Effector memory CD4-positive, alpha-beta T cell (primary cell): ENCODE measurements around the gene PSMD2.
A peak's percentile ranks its signal among the peaks of the same experiment; 100 is the strongest.
"Not testable (repeated sequence)": the region's sequence is repeated elsewhere in the genome, so short reads cannot be mapped to it uniquely, and the experiment has no call there.

Source experiments
- DNase-seq, 3 donors: peaks; one replicate each; pipeline ENCODE4 v3.0.0-alpha.2; 2020
- H3K27ac ChIP-seq: 2 replicates; pipeline ENCODE4 v1.7.0; 2013; ENCODE audit warnings: mild to moderate bottlenecking, low read length, moderate library complexity; ENCODE audit not compliant: insufficient read depth, poor library complexity, severe bottlenecking
- H3K27me3 ChIP-seq: replicated peaks from 2 replicates; pipeline ENCODE4 v1.7.0; 2013; ENCODE audit warnings: mild to moderate bottlenecking, low read length; ENCODE audit not compliant: insufficient read depth, control insufficient read depth, poor library complexity, severe bottlenecking
- H3K36me3 ChIP-seq: 2 replicates; pipeline ENCODE4 v1.7.0; 2013; ENCODE audit warnings: mild to moderate bottlenecking, low read length, moderate library complexity; ENCODE audit not compliant: control insufficient read depth, insufficient read depth
- H3K4me1 ChIP-seq: 2 replicates; pipeline ENCODE4 v1.7.0; 2013; ENCODE audit warnings: low read length, mild to moderate bottlenecking; ENCODE audit not compliant: control insufficient read depth, insufficient read depth, poor library complexity, severe bottlenecking
- H3K4me3 ChIP-seq: 2 replicates; pipeline ENCODE4 v1.7.0; 2013; ENCODE audit warnings: low read length, low read depth, mild to moderate bottlenecking; ENCODE audit not compliant: insufficient read depth, poor library complexity, severe bottlenecking
- H3K9me3 ChIP-seq: 2 replicates; pipeline ENCODE4 v1.7.0; 2013; ENCODE audit warnings: mild to moderate bottlenecking, low read length, moderate library complexity; ENCODE audit not compliant: control insufficient read depth

The PSMD2 gene

DNA sequence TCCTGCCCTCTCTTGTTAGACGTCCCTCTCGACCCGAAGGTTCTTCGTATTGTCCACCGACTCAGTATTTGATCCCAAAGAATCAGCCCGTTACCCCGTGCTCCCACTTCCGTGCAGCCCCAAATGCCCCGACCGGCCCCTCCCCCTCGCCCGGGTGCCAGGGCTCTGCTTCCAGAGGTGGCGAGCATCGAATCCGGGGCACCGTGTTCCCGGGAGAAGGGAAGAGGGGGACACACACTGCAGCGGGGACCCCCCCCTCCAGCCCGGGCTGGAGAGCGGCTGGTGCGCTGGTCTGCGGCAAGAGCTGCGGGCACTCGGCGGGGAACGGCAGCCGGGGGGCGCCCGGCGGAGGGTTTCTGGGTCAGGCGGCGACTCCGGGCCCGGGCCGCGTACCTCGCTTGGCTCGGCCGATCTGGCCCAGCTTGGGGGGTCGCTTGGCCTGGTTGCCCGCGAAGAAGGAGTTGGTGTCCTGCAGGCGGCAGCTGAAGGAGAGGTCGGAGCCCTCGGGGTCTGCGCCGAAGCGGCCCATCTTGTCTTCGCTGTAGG is 38.2 kb upstream of the PSMD2 start:
- Histone ChIP-seq H3K36me3 (no peaks in the 10 kb centered on the region), H3K4me1 (peaks cover 24% of the 10 kb centered on the region), H3K27ac (peak overlapping the region; percentile 7), H3K27me3 (peaks cover 3% of the 10 kb centered on the region), H3K4me3 (peak overlapping the region; percentile 59), H3K9me3 (no peaks in the 10 kb centered on the region)
- DNase-seq, result no peak

- DNase-seq, result peak; percentile 53 to 65 (median 54)
Measured at GRCh38 chr3:184261270-184261853, 37.7 kb upstream of the PSMD2 start, which contains the start of gene CAMK2N2. Gene CAMK2N2, minus strand, starts transcription at chr3:184261553. Its CDS starts 268 bp downstream, at chr3:184261285.

DNA sequence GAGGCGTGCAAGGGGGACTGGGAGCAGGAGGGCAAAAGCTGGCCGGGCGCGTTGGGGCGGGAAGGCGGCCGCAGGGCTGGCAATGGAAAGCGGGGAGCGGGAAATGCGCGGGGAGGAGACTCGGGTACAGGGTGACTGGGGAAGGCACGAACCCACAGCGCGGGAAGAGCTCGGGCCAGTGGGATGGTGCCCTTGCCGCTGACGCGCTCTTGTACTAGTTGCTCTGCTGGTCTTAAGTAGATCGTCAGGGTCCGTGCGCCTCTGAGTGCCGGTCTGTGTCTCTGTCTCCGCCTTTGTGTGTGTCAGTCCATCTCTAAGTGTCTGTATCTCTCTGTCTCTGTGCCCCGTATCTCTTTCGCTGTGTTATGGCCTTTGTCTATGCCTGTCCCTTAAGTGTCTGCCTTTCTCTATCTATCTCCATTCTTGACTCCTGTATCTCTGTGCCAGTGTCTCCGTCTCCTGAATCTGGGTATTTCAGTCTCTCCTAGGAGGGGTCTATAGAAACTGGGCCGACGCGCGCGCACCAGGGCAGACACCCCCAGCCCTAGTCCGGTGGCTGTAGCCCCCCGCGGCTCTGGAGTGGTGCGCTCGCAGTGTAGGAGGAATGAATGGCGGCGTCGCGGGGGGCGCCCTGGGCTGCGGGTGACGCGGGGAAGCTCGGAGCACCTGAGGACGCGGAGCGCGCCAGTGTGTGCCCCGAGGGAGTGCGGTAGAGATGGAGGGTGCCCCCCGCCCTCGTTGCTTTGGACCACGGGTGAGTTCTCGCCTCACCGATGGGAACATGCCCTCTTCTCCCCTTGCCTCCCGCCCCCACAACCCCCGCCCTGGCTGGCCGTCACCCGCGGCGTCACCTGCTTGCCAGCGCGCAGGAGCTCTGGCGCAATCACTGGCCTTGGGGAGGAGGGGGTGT is 36.9 kb upstream of the PSMD2 start:
- no peak for DNase-seq
- H3K27ac ChIP-seq, result no peak overlapping the region
- peaks cover 24% of the 10 kb centered on the region for H3K4me1 ChIP-seq
- no peaks in the 10 kb centered on the region for H3K9me3 ChIP-seq
- peaks cover 3% of the 10 kb centered on the region for H3K27me3 ChIP-seq
- peak overlapping the region; percentile 61 for H3K4me3 ChIP-seq
- no peaks in the 10 kb centered on the region for H3K36me3 ChIP-seq

More at GRCh38 chr3:184261270-184261853, 37.7 kb upstream of the PSMD2 start, which contains the start of gene CAMK2N2:
- Histone ChIP-seq H3K36me3 (no peaks in the 10 kb centered on the region), H3K4me1 (peaks cover 24% of the 10 kb centered on the region), H3K27ac (peak within 1 kb of the TSS; percentile 7), H3K9me3 (no peaks in the 10 kb centered on the region), H3K27me3 (peaks cover 3% of the 10 kb centered on the region), H3K4me3 (peak within 1 kb of the TSS; percentile 61)

DNA sequence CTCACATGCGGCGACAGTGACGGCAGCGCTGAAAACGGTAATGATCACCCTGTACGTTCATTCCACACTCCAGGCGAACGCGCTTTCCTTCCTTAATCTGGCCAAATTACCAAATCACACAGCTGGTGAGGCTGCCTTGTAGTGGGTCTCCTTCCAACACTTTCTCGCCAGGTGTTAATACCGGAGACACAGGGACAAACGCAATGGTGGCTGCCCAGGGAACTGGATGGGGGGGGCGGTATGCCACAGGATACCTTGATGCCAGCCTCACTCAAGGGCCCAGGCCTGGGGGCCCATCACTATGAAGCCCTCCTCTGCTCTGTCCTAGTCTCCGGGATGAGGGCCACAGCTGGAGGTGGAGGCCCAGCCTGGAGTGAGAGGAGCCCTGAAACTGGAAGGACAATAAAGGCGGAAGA is 36.3 kb upstream of the PSMD2 start:
- Histone ChIP-seq H3K27ac (no peak overlapping the region), H3K4me3 (peak overlapping the region; percentile 61), H3K9me3 (no peaks in the 10 kb centered on the region), H3K27me3 (peaks cover 5% of the 10 kb centered on the region), H3K4me1 (peaks cover 24% of the 10 kb centered on the region), H3K36me3 (no peaks in the 10 kb centered on the region)
- no peak for DNase-seq

- not testable (repeated sequence) for H3K36me3 ChIP-seq, DNase-seq, H3K27ac ChIP-seq, H3K27me3 ChIP-seq, H3K4me3 ChIP-seq, H3K9me3 ChIP-seq, H3K4me1 ChIP-seq
Measured at GRCh38 chr3:184267249-184267648, 31.8 kb upstream of the PSMD2 start.

DNA sequence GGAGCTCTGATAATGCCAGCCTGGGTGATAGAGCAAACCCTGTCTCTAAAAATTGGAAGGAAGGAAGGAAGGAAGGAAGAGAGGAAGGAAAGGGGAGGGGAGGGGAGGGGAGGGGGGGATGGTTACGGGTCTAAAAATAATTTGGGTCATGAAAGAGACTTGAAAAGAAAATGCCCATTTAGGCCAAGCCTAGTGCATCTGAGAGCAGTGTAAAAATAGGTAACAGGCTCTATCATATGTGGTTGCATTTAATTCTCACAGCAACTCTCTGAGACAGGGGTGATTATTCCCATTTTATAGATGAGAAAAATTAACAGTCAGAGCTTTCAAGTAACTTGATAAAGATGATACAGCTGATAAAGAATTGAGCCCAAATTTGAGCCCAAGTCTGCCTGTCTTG is 26.8 kb upstream of the PSMD2 start:
- Histone ChIP-seq H3K4me3 (no peak overlapping the region), H3K36me3 (no peaks in the 10 kb centered on the region), H3K27ac (no peak overlapping the region), H3K27me3 (peaks cover 20% of the 10 kb centered on the region), H3K4me1 (no peaks in the 10 kb centered on the region), H3K9me3 (no peaks in the 10 kb centered on the region)
- DNase-seq, result no peak

GRCh38 chr3:184275381-184275701 is 23.7 kb upstream of the PSMD2 start:
- Histone ChIP-seq H3K4me1 (no peaks in the 10 kb centered on the region), H3K9me3 (no peaks in the 10 kb centered on the region), H3K36me3 (no peaks in the 10 kb centered on the region), H3K4me3 (no peak overlapping the region), H3K27ac (no peak overlapping the region), H3K27me3 (peaks cover 19% of the 10 kb centered on the region)
- no peak for DNase-seq

- Histone ChIP-seq H3K9me3 (no peaks in the 10 kb centered on the region), H3K36me3 (no peaks in the 10 kb centered on the region), H3K4me3 (no peak within 1 kb of the TSS), H3K27me3 (peaks cover 19% of the 10 kb centered on the region), H3K27ac (no peak within 1 kb of the TSS), H3K4me1 (no peaks in the 10 kb centered on the region)
- DNase-seq, result no peak
Measured at GRCh38 chr3:184275961-184276910, 22.8 kb upstream of the PSMD2 start, which contains the start of gene ECE2. Gene ECE2, plus strand, starts transcription at chr3:184276022. Its CDS starts 132 bp downstream, at chr3:184276154.

GRCh38 chr3:184277366-184277765 is 21.7 kb upstream of the PSMD2 start:
- H3K4me3 ChIP-seq, result no peak overlapping the region
- no peaks in the 10 kb centered on the region for H3K9me3 ChIP-seq
- H3K27me3 ChIP-seq, result peaks cover 19% of the 10 kb centered on the region
- no peak for DNase-seq
- no peaks in the 10 kb centered on the region for H3K4me1 ChIP-seq
- H3K36me3 ChIP-seq, result no peaks in the 10 kb centered on the region
- no peak overlapping the region for H3K27ac ChIP-seq
